Stimulated activated CD8-positive, alpha-beta memory T cell treated with anti-CD3 and anti-CD28 coated beads, Interleukin-4, amount 100 ng/mL, for 24 hours (primary cell): ENCODE data around the gene CALCA.
"Not testable (repeated sequence)": the region's sequence is repeated elsewhere in the genome, so short reads cannot be mapped to it uniquely, and the experiment has no call there.

Experiments used
- DNase-seq: peaks from one replicate; pipeline ENCODE4 v3.0.0-alpha.2; 2020; ENCODE audit warnings: low read depth

The CALCA gene, protein sequence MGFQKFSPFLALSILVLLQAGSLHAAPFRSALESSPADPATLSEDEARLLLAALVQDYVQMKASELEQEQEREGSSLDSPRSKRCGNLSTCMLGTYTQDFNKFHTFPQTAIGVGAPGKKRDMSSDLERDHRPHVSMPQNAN

DNA sequence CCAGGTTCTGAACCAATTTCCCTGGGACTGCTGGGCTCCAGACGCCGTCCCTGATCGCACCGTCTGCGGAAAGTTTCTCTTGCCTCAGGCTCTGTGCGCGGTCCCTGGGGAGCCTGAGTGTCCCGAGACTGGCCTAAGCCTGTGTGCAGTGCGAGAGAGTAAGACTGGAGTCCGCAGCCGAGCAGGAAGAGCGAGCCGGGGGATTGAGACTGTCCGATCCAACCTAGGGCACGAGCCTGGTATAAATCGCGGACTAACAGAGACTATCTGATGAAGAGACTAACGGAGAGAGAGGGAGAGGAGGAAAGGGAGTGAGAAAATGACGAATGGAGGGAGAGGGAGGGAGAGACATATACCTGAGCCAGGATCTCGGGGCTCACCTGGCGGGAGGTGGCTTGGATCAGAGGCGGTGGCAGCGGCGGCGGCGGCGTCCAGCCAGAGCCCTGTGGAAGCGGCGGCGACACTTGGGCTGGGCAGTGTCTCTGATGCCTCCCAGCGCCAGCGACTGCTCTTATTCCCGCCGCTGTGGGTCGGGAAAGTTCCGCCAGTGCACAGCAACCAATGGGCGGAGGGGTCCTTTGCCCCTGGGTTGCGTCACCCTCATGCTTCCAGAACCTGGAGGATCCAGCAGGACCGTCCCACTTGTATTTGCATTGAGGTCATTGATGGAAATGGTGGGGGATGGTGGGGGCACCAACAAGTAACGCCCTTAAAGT is at the start of gene CALCA:
Gene CALCA, minus strand, starts transcription at position 487 of the 716 bp plus-strand sequence. CDS start 1,159 bp downstream, outside the sequence.
- no peak for DNase-seq

DNA sequence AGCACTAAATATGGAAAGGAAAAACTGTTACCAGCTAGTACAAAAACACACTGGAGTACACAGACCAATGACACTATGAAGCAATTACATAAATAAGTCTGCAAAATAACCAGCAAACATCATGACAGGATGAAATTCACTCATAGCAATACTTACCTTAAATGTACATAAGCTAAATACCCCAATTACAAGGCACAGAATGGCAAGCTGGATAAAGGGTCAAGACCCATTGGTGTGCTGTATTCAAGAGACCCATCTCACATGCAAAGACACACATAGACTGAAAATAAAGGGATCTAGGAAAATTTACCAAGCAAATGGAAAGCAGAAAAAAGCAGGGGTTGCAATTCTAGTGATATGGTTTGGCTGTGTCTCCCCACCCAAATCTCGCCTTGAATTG is 44.0 kb upstream of the CALCA start:
- no peak for DNase-seq

DNA sequence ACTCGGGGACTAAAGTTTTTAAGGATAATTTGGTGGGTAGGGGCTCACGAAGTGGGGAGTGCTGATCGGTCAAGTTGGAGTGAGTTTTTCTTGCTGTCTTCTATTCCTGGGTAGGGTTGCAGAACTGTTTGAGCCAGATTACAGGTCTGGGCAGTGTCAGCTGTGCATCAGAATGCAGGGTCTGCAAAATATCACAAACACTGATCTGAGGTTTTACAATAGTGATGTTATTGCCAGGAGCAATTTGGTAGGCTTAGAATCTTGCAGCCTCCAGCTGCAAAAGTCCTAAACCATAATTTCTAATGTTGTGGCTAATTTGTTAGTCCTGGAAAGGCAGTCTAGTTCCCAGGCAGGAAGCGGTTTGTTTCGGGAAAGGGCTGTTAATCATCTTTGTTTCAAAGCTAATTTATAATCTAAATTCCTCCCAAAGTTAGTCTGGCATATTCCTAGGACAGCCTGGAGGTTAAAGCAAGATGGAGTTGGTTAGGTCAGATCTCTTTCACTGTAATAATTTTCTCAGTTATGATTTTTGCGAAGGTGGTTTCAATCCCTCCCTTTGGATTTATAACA is 39.7 kb upstream of the CALCA start:
- DNase-seq: no peak

DNA sequence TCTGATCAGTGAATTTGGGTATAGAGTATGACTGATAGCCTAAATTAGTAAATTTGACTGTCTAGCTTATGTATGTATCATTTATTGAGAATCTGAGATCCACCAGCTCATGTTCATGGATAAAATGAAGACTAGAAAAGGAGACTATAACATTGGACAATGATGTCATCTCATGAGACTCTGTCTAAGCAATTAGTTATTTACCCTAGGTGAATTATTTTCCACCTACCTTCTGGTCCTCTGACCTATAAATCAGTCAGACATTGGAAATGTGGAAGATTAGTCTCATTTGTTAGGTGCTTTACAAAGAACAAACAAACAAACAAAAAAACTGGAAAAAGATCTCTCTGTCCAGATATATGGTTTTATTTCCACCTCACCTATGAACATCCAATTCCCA is 38.7 kb upstream of the CALCA start:
- DNase-seq: no peak

DNA sequence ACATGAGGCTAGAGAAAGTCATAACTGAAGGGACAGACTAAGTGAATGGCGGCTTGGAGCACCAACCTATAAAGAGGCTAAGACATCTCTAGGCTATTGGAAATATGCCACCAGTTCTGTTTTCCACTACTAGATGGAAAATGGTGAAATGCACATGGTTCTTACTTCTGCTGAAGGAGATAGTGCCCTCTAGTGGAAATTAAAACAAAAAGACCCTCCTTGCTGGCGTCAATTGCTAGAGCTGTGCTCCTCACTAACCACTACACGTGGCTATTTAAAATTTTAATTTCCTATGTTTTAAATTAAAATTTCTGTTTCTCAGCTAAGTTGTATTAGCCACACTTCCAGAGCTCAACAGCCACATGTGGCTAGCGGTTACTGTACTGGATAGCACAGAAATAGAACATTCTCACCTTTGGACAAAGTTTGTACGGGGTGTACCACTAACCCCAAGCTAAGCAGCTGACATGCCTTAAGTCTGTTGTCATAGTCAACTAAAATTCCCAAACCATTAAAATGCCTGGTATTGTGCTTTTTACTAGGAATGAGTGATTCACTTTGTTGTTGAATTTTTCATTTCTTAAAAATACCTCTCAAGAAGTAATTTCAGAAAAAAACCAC is 34.1 kb upstream of the CALCA start:
- DNase-seq: no peak

DNA sequence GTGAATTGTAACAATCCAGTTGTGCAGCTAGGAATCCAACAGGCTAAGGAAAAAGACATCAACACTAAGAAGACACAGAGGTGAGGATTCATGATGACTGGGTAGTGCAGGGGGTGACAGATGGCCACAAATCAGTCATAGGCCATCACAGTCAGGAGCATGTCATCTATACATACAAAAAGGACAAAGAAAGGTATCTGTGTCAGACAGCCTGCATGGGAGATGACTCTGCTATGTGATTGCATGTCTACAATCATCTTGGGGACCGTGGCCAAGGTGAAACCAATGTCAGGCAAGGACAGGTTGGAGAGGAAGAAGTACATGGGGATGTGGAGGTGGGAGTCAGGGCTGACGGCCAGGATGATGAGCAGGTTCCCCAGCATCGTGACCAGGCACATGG is 16.0 kb upstream of the CALCA start:
- DNase-seq: not testable (repeated sequence)

DNA sequence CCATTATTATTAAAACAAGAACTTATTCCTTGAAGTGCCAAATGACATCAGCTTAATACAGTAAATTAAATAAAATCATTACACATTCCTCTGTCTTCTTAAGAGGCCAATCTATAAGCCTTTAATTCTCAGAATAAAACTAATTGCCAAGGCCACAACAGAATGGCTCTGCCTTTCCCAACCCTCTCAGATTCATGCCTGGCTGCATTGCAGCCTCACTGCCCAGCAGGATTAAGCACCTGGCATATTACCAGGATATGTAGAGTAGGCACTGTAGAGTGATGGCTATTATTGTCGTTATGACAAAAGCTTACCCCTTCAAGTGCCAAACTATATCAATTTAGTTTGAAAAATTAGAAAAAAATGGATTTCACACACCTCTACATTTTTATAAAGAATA is 9.4 kb upstream of the CALCA start:
- no peak for DNase-seq

DNA sequence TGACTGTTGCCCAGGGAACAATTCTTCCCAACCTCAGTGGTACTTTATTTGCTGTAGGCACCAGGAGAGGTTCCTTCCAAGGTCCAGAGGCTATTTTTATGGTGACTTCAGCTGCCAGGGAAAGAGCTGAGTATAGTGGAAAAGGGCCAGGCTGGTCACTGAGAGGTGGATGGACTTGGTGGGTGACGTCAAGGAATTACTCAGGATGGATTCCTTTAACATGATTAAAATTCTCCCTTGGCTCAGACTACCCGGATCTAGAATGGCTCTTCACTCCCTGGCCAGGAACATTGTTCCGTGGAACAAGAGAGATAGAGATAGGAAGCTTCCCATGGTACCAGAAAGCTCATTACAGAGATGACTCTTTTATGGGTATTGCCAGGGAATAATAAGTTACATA is 8.7 kb upstream of the CALCA start:
- DNase-seq: no peak

DNA sequence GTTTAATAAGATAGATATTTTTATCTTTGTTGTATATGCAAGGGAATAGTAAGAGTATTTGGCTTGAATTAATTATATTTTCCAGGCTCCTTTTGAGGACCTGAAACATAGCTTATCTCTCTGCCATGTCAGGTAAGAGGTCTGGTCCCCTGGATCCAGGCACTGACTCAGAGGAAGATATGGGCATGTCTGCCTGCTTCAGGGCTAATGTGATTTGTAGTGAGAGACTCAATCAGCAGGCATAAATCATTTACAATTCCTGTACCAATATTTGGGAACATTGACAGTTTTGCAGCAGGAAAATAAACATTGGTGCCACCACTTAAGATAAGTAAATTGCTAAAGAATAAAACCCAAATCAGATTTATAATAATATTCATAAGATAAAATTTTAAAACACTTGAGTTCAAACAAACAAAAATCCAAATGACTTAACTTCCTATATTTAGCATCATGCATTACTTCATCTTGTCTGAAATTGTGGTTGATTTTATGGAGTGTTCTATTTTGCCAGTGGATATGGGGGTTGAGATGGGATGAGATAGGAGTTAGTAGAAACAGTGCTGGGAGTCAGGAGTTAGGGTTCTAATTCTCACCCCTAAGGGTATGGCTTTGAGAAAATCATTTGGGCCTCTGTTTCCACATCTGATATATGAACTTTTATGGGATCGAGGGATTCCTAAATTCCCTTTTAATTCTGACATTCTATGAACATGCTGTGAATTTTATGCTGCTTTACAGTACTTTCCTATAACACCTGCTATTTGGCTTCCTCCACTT is 5.1 kb upstream of the CALCA start:
- DNase-seq: no peak

DNA sequence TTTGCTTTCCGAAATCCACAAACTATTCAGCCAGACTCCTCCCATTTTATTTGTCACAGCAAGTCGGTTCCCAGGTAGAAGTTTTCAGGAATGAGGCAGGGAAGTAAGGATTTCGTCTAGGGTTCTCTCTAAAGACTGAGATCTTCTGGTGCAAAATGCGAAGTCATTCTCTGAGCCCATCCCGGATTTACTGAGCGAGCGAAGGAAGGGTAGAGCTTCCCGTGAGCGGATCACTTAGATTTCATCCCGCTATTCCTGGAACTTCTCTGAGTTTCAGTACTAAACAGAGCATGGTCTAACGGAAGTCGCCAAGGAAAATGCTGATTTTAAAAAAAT is 3.1 kb upstream of the CALCA start:
- no peak for DNase-seq

DNA sequence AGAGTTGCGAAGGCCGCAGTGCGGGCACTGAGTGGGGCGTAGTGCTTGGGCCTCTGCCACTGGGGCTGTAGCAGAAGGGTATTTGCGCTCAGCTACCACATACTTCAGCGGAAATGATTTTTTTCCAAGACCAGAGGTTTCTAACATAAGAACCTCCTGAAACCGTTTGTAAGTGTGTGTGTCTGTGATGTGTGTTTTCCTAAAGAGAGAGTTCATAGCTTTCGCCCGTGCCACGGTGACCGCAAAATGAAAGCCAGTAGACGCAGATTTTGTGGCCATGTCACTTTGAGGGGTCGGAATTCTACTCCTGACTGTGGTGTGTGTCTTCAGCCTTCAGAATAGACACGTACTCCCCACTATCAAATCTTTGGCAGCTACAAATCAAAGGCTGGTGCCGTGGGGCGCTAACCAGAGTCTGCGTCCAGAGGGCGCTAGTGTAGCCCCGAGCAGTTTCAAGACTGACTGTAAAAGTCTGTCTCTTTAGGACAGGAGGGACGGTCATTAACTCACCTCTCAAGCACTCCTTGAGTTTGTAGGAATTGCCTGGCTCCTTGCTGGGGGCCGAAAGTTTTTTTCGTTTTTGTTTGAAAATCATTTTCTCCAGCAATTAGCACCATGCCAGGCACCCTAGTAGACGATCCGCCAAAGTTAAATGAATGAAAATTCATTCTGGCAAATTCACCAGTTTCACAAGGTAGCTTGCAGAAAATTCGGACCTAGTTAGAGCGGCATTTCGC is 2.5 kb upstream of the CALCA start:
- DNase-seq: peak; percentile 28

DNA sequence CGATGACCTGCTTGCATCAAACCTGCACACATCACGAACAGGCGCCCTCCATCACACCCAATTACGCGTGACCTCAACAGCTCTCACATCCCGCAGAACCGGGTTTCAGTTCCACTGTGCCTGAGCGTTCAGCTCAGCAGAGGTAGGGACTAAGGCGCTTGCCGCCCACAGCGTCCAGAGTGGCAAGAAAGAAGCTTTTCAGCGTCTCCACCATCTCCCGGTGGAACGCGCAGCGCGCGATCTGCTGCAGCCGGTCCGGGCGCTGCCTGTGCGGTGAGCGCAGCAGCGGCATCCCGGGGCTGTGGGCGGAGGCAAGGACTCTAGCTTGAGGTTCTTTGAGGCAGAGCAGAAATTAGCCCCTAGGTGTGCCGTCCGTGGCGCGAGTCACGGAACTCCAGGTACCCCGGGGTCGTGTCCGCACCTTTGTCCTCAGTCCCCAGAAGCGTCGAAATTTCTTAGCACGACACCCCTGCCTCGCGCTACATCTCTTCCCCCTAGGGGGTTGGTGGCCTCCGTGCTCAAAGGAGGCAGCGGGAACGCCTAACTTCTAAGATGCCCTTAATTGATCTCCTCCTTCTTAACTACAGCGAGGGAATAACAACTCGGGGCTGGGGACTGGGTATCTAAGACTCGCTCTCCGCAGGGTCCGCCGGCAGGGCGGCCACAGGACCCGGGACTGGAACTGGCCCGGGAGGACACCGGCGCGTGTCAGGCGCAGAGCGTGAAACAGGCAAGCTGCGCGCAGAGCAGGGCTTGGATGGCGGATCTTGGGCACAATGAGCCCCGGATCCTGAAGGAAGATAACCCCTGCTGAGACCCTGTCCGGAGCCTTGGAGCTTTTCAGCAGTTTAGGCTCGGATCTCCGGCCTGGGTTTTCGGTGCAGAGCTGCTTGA is 1.7 kb upstream of the CALCA start:
- DNase-seq: peak; percentile 15

DNA sequence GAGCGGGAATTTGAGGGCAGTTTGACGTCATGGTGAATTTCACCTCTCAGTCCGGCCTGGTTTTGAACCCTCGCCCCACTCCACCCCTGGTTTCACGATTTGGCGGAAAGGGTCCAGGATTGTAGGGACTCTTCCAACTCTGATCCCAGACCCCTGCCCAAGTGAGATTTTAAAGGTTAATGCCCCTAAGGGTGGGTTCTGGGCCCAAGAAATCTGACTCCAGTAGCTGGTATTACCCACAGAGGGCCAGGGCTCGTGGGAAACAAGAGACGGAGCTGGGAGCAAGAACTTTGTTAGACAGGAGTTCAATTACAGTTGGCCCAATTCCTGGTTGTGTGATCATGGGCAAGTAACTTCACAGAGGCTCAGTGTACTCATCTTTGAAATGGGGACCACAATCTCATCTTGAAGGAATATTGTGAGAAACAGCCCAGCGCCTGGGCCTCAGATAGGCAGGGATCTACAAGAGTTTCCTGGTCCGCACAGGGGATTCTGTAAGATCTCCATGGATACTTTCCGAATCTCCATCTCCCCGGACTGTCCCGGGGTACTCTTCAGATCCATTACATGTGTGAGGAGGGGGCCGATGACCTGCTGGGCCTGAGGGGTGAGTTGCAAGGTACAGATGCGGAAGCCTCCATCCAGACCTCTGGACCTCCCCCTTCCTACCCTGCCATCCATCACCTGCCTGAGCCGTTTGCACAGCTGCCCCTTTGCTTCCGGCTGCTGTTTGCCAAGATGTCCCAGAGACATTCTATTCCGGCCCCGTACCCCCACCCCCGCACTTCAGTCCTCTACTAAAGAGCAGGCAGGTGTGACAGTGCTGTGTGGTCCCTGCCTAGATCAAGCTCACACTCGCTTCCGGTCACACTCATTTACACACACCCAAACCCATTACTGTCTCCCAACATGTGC is 687 bp upstream of the CALCA start:
- no peak for DNase-seq

DNA sequence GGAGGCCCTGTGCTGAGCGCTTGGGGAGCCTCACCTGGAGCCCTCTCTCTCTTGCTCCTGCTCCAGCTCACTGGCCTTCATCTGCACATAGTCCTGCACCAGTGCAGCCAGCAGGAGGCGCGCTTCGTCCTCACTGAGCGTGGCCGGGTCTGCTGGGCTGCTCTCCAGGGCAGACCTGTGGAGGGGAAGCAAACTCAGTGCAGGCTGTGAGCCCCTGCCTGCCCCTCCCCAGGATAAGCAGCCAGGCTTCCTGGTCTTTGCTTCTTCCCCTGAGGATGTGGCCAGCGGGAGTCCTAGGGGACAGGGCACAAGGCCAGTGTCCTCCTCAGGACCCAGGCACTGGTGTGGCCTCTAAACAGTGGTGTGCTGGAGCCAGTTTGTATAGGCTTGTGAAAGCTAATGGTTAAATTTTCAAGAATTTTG is 2.2 kb downstream of the CALCA start:
- peak; percentile 61 for DNase-seq

DNA sequence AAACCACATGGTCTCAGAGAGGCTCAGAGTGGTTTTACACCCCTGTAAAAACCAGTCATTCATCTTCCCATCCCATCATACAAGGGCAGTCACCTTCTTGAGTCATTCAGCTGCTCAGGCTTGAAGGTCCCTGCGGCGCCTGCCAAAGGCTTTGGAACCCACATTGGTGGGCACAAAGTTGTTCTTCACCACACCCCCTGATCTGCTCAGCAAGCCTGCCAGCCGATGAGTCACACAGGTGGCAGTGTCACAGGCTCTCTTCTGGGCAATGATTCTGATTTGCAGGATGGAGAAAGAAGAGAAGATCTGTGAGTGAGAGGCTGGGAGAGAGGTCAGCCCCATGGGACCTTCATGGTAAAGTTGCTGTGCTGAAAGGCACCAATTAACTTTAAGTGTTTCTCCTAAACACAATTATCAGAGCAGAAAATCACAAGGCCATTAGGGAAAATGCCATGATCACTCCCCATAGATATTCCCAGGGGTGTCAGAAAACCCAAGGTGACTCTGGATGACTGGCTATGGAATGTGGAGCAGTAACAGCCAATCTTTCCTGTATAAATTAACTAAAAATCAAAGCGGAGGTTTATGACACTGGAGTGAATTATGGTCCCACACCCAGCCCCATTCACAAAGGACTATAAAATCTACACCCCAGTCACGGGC is 4.4 kb downstream of the CALCA start:
- DNase-seq: no peak

DNA sequence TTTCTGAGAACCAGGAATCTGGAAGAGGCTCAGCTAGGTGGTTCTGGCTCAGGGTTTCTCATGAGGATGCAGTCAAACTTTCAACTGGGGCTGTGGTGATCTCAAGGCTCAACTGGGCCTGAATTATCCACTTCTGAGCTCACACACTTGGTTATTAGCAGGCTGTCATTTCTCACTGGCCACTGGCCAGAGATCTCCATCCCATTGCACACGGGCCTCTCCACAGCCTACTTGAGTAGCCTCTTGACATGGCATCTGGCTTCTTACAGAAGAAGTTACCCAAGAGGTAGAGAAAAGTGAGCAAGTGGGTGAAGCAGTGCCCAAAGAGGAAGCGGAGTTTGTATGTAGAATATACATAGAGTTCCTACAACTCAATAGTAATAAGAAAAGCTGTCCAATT is 16.0 kb downstream of the CALCA start:
- DNase-seq: no peak

DNA sequence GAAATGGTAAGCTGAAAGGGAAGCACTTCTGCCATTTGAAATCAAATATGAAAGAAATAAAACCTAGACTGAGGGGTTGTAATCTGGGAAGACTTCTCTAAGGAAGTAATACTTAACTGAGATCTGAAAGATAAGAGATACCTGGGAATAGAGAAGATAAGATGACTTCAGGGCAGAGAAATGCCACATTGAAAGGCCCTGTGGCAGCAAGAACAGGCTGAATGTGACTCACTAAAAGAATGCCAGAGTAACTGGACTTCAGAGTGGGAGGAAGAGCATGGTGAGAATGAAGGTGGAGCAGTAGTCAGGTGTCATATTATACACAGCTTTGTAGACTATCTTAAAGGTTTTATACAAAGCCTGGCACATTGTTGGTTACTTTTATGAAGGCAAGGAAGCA is 17.6 kb downstream of the CALCA start:
- no peak for DNase-seq

DNA sequence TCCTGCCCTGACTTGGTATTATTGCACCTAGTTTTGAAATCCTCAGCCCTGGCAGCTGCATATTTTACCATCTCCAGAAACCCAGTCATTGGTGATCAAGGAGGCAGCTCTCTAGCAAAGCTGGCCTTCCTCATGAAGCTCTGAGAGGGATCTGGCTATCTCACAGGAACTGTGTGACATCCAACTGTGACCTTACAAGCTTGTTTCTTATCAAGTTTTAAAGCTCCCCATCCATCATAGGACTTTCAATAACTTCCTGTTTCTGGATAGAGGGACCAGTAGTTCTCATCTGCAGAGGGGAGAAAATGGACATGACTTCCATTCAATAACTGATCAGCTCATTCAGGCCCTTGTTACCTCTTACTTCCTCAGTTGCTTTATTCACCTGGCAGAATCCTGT is 18.2 kb downstream of the CALCA start:
- no peak for DNase-seq

DNA sequence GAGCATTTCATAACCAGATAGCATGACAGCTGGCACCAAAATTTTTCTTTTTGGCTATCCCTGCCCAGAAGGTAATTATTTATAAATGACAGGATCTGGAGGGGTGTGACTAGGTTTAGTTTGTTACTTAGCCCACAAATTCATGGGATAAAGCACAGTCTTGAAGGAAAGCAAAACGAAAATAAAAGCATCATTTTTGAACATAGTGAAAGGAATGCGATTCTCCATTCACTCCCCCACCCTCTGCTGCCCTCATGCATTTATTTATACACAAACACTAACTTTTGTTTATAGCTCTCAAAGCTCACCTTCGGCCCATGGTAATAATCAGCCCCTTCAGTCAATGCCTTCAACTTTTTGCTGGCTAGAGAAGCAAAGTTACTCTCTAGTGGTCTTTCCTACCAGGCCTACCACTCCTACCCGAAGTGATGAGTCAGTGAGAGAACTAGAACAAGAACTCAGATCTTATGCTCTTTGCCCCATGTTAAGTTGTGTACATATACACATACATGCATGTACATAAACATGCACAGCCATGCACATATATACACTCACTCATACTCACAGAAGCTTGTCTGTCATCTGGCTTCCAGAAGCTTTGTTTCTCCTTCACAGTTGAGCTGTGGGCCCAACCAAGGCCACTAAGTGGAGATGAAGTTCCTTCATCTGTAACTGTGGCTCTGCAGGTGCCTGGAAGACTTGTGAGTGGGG is 22.6 kb downstream of the CALCA start:
- DNase-seq: no peak
